ENCODE results near the gene SCN2A. TPM values are rescaled to one million over a fixed set of nuclear protein-coding genes. Genes with fewer than 3 reads are reported as not detected.

The SCN2A gene
- total and polyA plus RNA-seq, 2 donors (not counting 3 experiments of a cell fraction or from before 2014, with no cell fraction given) = not detected

- ChIA-PET CTCF (interaction anchor here (1.9 kb wide), 1 partner anchor 443 kb away, joined by 4 read pairs; no protein-coding TSS in a partner anchor), POLR2A (no interaction called here)
- H3K27me3 ChIP-seq (ENCODE audit: control insufficient read depth in 2 of 2, insufficient read depth in 2 of 2, low read length in 2 of 2) = no peaks in the 10 kb centered on the region
- H3K27ac ChIP-seq (ENCODE audit: insufficient read depth, low read depth, low read length) = no peak overlapping the region
- H3K4me1 ChIP-seq (ENCODE audit: control insufficient read depth, extremely low read depth, insufficient read depth, low read length) = no peaks in the 10 kb centered on the region
- dilution Hi-C loops (cut with MboI; ENCODE audit: extremely low pct_ligation_motif_present, low sequenced_read_pairs) = no loop called here
- BruUV-seq (replicated peaks) = no TSS peak
- H2AFZ ChIP-seq (ENCODE audit: low read depth, low read length) = no peak overlapping the region
- H4K20me1 ChIP-seq (replicated peaks; ENCODE audit: control insufficient read depth, extremely low read depth, insufficient read depth, low read length) = no peaks in the 10 kb centered on the region
- no peaks in the 10 kb centered on the region for H3K79me2 ChIP-seq (ENCODE audit: control insufficient read depth, insufficient read depth, low read length)
- no peaks in the 10 kb centered on the region for H3K36me3 ChIP-seq (ENCODE audit: control insufficient read depth in 2 of 2, extremely low read depth in 1 of 2, insufficient read depth in 2 of 2, low read length in 2 of 2)
- no peaks in the 10 kb centered on the region for H3K9me3 ChIP-seq (replicated peaks; ENCODE audit: control insufficient read depth, insufficient read depth, low read length)
- no peak for TF ChIP-seq EZH2 (IDR thresholded peaks at IDR 0.05; ENCODE audit: borderline replicate concordance, low read depth, low read length, severe bottlenecking)
- TF ChIP-seq MAX (IDR thresholded peaks at IDR 0.05; ENCODE audit: insufficient read depth, insufficient read length) = no peak
- no peak for TF ChIP-seq FOS (IDR thresholded peaks at IDR 0.05; ENCODE audit: borderline replicate concordance, insufficient read depth, low read length)
- TF ChIP-seq POLR2AphosphoS5 (IDR thresholded peaks at IDR 0.05; ENCODE audit: insufficient read depth, low read depth, low read length) = no peak
- TF ChIP-seq JUN (IDR thresholded peaks at IDR 0.05; ENCODE audit: borderline replicate concordance, insufficient read depth, insufficient read length, low read depth) = no peak
- TF ChIP-seq POLR2A (IDR thresholded peaks at IDR 0.05; ENCODE audit: low read depth, low read length) = no peak
- no peak for TF ChIP-seq GATA2 (IDR thresholded peaks at IDR 0.05; ENCODE audit: insufficient read depth, insufficient read length, low read depth, low read length)
- TF ChIP-seq MYC (IDR thresholded peaks at IDR 0.05; ENCODE audit: low read depth, low read length) = no peak
- TF ChIP-seq CTCF (IDR thresholded peaks at IDR 0.05; ENCODE audit: extremely low read depth in 1 of 2, insufficient read depth in 1 of 2, low read depth in 1 of 2, low read length in 2 of 2) = no peak
- intact Hi-C loops (cut with micrococcal nuclease) = no loop called here
- H3K4me3 ChIP-seq (replicated peaks in 1 of 3; ENCODE audit: insufficient read depth in 1 of 3, low read depth in 1 of 3, low read length in 3 of 3) = no peak overlapping the region
- no peak for FAIRE-seq
- no peak overlapping the region for H3K4me2 ChIP-seq (ENCODE audit: insufficient read depth, low read length)
- H3K9ac ChIP-seq (replicated peaks; ENCODE audit: extremely low read depth, insufficient read depth, low read length) = no peak overlapping the region
- no peaks in the 10 kb centered on the region for H3K9me1 ChIP-seq (replicated peaks; ENCODE audit: control insufficient read depth, extremely low read depth, insufficient read depth, low read length)
- no peak for DNase-seq (ENCODE audit: low read depth, low spot score)
These were observed 191.8 kb downstream of the SCN2A start for GRCh38 chr2:165431014-165431413.
